Kidney tubule cell (primary cell): ENCODE data around the gene NYNRIN.
A peak's percentile ranks its signal among the peaks of the same experiment; 100 is the strongest.
"Not testable (repeated sequence)": the region's sequence is repeated elsewhere in the genome, so short reads cannot be mapped to it uniquely, and the experiment has no call there.

Experiments used
- DNase-seq: peaks from one replicate; pipeline ENCODE4 v3.0.0-alpha.2; 2018; ENCODE audit warnings: low spot score

NYNRIN gene

GRCh38 chr14:24369907-24370687 lies 28.7 kb upstream of the NYNRIN start:
- DNase-seq = no peak

DNA sequence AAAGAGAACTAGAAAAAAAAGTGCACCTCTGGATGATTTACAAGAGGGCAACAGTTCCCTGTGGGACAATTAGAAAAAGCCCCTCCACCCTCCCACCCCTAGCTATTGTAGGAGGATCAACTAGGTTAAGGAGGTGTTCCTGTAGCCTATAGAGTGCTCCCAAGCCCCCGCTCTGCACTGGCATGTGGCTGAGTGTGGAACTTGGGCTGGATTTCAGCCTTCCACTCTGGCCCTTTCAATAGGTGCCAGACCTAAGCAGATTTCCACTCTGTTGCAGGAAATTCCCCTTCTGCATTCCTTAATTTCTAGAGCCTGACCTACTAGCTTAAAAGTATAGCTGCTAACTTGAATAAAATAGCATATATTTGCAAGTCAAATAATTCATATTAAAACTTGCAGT lies 28.1 kb upstream of the NYNRIN start:
- no peak for DNase-seq

- not testable (repeated sequence) for DNase-seq
Measured at GRCh38 chr14:24371605-24372004, 27.2 kb upstream of the NYNRIN start.

- no peak for DNase-seq
Measured at GRCh38 chr14:24372701-24373416, 25.9 kb upstream of the NYNRIN start.

GRCh38 chr14:24376448-24377070 lies 22.2 kb upstream of the NYNRIN start:
- DNase-seq = no peak

- no peak for DNase-seq
Measured at GRCh38 chr14:24377126-24377525, 21.7 kb upstream of the NYNRIN start.

DNA sequence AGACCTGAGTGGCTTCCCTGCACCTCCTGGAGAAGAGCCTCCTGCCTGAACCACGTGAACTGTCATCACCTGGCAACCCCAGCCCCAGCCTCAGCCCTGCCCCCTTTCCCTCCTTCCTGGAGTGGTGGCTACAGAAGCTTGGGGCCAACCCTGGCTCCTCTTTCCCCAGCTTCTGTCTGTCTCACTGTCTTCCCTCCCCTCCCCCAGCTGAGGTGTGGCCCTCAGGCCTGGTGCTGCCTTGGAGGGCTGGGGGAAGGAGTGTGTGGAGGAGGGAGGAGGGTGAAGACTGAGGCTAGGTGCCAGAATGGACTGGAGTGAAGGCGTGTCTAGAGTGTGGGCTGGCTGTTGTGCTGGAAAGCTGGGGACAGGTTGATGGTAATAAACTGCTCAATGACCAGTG lies 21.1 kb upstream of the NYNRIN start:
- DNase-seq = no peak

- DNase-seq = no peak
Measured at GRCh38 chr14:24378327-24378726, 20.5 kb upstream of the NYNRIN start.

- DNase-seq = no peak
Measured at GRCh38 chr14:24378981-24379906, 19.6 kb upstream of the NYNRIN start.

- DNase-seq = no peak
Measured at GRCh38 chr14:24379907-24380730, 18.7 kb upstream of the NYNRIN start.

DNA sequence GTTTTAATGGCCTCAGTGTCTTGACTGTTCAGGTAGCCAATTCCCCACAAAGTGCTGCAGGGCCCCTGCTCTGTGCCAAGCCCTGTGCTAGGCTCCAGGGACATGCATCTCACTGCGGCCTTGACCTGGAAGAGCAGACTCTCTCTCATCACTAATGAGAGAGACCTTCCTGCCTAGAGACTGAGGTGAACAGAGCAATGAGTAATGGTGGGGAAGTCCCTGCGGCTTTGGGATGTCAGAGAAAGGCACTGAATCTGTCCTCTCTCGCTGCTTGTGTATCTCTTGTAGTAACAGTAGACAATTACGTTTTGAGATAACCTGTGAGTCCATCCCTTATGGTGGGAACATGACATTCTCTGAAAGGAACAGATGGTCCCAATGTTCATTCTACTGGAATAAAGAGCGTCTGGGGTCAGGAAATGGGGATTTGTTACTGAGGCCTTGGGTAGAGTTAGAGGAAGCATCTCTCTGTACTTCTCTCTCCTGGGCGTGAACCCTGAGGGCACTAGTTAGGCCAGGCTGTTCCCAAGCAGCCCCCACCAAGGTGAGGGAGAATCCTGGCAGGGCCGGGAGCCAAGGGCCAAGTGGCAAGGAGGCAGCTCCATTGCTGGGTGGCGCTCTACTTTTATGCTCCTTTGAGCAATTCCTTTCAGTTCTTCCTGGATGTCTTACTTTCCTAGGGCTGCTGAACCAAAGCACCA lies 17.3 kb upstream of the NYNRIN start:
- DNase-seq = peak; percentile 28

- DNase-seq = no peak
Measured at GRCh38 chr14:24382064-24382371, 16.8 kb upstream of the NYNRIN start.

DNA sequence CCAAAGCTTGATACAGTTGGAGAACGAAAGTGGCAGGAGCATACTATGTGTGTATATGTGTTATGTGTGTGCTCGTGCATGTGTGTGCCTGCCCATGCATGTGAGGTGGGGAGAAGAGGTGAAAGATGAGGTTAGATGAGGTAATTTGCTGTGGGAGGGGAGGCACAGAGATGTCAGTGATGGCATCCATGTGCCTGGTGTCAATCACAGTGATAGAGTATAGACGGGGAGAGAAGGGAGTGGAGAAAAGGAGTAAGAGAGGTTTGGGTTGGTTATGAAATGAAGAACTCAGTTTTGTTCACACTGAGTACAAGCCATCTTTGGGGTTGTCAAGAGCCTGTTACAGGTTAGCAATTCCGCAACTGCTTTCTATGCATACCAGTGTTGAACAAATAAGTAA lies 14.6 kb upstream of the NYNRIN start:
- no peak for DNase-seq

DNA sequence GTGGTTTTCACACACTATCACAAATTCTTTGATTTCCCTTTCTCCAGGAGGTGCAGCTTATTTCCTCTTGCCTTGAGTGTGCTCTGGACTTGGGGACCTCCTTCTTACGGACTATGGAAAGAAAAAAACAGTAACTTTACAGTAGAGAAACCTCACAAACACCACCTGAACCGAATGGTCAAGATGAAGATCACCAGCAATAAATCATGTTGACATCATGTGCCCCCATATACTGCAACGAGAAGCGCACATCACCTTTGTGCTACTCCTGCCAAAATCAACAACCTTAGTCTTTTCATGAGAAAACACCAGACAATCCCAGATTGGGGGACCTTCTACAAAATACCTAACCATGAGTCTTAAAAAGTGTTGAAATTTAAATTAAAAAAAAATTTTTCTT lies 13.3 kb upstream of the NYNRIN start:
- DNase-seq = no peak

DNA sequence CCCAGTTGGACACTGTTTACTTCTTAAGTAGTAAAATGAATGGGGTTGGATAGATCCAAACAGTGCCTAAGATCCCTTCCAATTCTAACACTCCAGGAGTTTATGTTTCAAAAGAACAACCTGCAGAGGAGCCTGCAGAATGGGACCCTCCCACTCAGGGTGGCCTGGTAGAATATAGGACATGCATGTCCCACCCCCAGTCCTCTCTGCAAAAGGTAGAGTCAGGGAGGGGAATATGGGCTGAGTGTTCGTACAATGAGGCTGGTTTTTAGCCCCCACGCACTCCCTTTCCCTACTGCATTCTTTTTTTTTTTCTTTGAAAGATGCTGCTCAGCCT lies 11.8 kb upstream of the NYNRIN start:
- no peak for DNase-seq

DNA sequence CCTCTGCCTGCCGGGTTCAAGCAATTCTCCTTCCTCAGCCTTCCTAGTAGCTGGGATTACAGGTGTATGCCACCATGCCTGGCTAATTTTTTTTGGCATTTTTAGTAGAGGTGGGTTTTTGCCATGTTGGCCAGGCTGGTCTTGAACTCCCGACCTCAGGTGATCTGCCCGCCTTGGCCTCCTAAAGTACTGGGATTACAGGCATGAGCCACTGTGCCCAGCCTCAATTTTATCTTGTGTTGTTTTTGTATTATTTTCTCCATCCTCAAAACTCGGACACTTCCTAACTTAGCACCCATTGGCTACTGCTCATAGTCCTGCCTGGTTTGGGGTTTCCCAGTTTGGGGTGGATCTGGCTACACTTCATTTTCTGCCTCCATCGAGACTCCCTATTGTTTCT lies 11.2 kb upstream of the NYNRIN start:
- DNase-seq = not testable (repeated sequence)

DNA sequence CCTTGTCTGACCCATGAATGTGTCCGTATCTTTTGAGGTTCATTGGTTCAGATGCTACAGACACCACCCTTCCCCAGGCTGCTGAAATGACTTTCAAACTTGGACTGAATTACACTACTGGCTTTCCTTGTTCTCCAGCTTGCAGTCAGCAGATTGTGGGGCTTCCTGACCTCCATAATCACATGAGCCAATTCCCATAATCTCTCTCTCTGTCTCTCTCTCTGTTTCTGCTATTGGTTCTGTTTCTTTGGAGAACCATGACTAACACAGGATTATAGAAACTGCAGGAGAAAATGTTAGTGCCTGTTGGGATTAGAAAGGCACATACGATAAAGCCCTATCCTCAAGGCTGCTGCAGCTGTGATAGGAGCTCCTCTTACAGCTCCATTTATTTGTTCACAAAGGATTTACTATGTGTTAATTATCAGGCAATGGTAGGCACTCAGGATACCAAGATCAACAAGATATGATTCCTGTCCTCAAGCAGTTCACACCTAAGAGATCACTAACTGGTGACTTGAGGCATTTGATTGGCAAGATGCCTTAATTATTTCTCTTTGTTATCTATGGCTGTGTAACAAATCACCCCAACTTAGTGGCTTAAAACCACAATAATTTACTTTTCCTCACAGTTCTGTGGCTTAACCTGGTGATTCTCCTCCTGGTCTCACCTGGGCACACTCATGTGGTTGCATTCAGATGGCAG lies 10.2 kb upstream of the NYNRIN start:
- DNase-seq = no peak

DNA sequence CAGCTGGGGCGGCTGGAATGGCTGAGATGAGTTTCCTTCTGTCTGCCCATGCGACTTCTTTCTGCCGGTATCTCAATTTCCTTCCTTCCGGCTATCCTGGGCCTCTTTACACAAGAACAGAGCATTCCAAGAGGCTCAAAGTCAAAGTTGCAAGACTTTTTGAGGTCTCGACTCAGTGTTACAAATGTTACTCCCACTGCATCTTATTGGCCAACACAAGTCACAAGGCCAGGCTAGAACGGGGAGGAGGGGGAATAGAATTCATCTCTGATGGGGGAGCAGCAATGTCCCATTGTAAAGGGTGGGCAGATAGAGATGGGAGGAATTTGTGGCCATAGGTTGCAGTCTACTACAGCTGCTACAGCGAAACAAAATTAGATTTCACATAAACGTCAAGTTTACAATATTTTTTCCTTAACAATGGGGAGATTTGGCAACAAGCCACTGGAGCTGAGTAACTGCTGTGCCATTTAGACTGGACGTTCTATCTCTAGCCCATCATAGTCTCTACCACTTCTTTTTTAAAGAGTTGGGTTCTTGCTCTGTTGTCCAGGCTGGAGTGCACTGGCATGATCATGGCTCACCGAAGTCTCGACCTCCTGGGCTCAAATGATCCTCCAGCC lies 9.5 kb upstream of the NYNRIN start:
- no peak for DNase-seq

- DNase-seq = peak; percentile 80
Measured at GRCh38 chr14:24390701-24391468, 7.9 kb upstream of the NYNRIN start.
